ENCODE data around the gene FPR3.
A peak's percentile ranks its signal among the peaks of the same experiment; 100 is the strongest.
"Not testable (repeated sequence)": the region's sequence is repeated elsewhere in the genome, so short reads cannot be mapped to it uniquely, and the experiment has no call there.

FPR3 gene

GRCh38 chr19:51784109-51784785 is 10.7 kb upstream of the FPR3 start:
- no peak for DNase-seq

GRCh38 chr19:51784922-51785690 is 9.9 kb upstream of the FPR3 start:
- DNase-seq, result peak; percentile 85

- no peak for DNase-seq
Measured at GRCh38 chr19:51786646-51787494, 8.1 kb upstream of the FPR3 start.

GRCh38 chr19:51788029-51788428 is 6.9 kb upstream of the FPR3 start:
- DNase-seq, result no peak

GRCh38 chr19:51789061-51789795 is 5.7 kb upstream of the FPR3 start:
- DNase-seq, result no peak

GRCh38 chr19:51792932-51793331 is 2.0 kb upstream of the FPR3 start:
- DNase-seq, result no peak

- DNase-seq, result no peak
Measured at GRCh38 chr19:51793994-51794393, 963 bp upstream of the FPR3 start.

GRCh38 chr19:51796195-51796679 is 1.3 kb downstream of the FPR3 start:
- peak; percentile 39 for DNase-seq

- DNase-seq, result no peak
Measured at GRCh38 chr19:51797480-51797879, 2.5 kb downstream of the FPR3 start.

- no peak for DNase-seq
Measured at GRCh38 chr19:51798062-51798461, 3.1 kb downstream of the FPR3 start.

GRCh38 chr19:51799034-51799773 is 4.2 kb downstream of the FPR3 start:
- DNase-seq, result peak; percentile 72

- DNase-seq, result no peak
Measured at GRCh38 chr19:51799774-51800472, 5.0 kb downstream of the FPR3 start.

GRCh38 chr19:51800473-51801244 is 5.7 kb downstream of the FPR3 start:
- no peak for DNase-seq

- no peak for DNase-seq
Measured at GRCh38 chr19:51802775-51803174, 7.8 kb downstream of the FPR3 start.

GRCh38 chr19:51803519-51803918 is 8.6 kb downstream of the FPR3 start:
- no peak for DNase-seq

GRCh38 chr19:51803967-51804366 is 9.0 kb downstream of the FPR3 start:
- no peak for DNase-seq

GRCh38 chr19:51804789-51805188 is 9.8 kb downstream of the FPR3 start:
- not testable (repeated sequence) for DNase-seq

- DNase-seq, result not testable (repeated sequence)
Measured at GRCh38 chr19:51805396-51805795, 10.4 kb downstream of the FPR3 start.

GRCh38 chr19:51806571-51806970 is 11.6 kb downstream of the FPR3 start:
- DNase-seq, result not testable (repeated sequence)

GRCh38 chr19:51807111-51807701 is 12.2 kb downstream of the FPR3 start:
- DNase-seq, result peak; percentile 32

Data from CD4-positive, alpha-beta T cell treated with Interleukin-15 for 1 hour (primary cell).